ENCODE measurements around the gene SLC26A3.
A peak's percentile ranks its signal among the peaks of the same experiment; 100 is the strongest.

Gene SLC26A3

GRCh38 chr7:107743567-107744344 is 59.3 kb downstream of the SLC26A3 start, which contains the start of gene CBLL1:
Gene CBLL1, plus strand, starts transcription at chr7:107744142. Its CDS starts 22 bp downstream, at chr7:107744164.
- peak; percentile 97 for DNase-seq

DNA sequence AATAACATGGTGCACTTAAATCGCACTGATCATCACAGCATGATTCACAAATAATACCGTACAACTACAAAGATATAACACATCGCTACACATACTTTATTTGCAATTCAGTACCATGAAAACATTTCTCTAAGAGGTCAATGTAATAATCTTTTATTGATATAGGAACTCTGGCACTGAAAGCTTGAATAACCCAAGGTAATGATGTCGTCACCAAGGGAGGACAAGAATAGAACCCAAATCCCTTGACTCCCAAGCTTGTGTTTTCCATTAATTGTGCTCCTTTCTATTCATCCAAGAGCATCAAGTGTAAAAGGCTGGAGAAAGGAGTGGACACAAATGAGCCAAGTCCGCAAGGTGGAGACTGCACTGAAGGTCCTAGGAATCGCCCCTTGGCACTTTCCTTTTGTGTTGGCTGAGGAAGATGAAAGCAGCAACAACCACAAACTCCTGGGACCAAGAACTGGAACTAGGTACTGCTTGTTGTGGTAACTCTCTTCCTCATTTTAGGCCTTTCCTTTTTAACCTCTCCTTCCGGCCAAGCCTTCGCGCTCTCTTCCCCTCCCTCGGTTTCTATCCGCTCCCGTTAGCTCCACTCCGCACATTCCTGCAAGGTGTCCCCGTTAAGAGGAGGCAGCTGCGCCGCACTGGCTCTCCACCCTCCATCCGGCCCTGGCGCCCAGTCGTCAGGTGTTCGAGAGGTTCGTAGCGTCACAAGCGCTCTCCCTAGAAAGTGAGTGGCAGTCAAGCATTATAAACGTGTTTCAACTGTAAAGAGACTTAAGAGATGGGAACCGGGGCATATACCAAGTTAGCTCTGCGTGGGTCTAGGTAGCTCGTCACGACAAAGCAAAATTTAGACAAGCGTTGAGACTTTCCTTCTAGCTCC is 60.1 kb downstream of the SLC26A3 start:
- DNase-seq, result peak; percentile 56

DNA sequence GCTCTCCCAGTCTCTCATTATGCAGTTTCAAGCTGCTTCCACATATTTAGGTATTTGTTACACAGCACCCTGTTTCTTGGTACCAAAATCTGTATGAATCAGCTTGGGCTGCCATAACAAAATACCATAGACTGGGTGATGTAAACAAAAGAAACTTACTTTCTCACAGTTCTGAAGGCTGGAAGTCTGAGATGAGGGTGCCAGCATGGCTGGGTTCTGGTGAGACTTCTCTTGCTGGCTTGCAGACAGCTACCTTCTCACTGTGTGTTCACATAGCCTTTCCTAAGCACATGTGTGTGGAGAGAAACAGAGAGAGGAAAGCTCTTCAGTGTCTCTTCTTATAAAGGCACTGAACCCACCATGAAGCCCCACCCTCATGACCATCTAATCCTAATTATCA is 74.7 kb downstream of the SLC26A3 start:
- no peak for DNase-seq

DNA sequence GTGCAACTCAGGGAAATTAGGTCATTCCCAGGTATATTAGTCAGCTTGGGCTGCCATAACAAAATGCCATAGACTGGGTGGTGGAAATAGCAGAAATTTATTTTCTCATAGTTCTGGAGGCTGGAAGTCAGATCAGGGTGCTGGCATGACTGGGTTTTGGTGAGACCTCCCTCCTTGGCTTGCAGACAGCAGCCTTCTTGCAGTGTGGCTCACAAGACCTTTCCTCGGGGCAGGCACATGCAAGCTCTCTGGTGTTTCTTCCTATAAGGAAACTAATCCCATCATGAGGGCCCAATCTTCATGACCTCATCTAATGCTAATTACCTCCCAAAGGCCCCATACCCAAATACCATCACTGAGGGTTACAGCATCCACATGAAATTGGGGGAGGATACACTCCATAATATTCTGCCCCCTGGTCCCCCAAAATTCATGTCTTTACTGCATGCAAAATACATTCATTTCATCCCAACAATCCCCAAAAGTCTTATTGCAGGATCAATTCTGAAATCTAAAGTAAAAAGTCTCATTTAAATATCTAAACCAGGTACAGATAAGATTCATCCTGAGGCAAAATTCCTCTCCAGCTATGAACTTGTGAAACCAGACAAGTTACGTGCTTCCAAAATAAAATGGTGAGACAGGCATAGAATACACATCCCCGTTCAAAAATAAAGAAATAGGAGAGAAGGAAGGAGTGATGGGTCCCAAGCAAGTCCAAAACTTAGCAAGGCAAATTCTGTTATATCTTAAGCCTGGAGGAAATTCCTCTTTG is 76.5 kb downstream of the SLC26A3 start:
- DNase-seq, result no peak

DNA sequence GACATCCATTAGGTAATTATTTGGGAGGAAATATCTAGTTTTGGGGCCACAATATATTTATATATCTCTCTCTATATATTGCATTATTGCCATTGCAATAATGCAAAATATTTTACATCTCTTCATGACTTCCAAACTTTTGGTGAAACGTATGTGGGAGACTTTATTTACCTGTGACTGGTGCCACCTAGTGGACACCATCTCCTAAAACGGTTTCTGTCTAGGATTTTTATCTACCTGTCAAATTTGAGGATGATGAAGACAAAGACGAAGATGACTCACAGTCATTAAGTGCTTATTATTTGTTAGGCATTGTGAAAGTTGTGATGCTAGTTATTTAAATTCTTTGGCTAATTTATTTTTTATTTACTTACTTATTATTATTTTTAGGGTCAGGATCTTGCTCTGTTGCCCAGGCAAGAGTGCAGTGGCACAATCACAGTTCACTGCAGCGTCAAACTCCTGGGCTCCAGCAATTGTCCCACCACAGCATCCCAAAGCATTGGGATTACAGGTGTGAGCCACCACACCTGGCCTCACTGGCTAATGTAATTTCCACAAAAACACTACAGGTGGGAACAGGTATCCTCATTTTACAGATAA is 77.8 kb downstream of the SLC26A3 start:
- DNase-seq, result peak; percentile 30

DNA sequence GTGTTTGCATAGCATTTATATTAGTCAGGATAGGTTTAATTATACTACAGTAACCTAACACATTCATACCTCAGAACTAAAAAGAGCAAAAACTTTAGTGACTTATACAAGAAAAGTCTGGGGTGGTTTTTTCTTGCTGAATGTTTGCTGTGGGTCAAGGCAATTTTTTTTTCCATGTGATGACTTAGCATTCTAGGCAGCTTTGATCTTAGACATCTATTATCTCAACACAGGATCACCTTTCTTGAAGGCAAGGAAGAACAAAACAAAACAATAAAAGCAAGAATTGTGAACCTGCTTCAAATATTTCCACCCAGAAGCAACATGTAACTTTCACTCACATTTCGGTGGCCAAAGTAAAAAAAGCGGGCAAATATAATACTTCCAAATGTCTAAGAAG is 79.8 kb downstream of the SLC26A3 start:
- DNase-seq, result no peak

GRCh38 chr7:107721286-107721685 is 81.7 kb downstream of the SLC26A3 start:
- DNase-seq, result no peak

DNA sequence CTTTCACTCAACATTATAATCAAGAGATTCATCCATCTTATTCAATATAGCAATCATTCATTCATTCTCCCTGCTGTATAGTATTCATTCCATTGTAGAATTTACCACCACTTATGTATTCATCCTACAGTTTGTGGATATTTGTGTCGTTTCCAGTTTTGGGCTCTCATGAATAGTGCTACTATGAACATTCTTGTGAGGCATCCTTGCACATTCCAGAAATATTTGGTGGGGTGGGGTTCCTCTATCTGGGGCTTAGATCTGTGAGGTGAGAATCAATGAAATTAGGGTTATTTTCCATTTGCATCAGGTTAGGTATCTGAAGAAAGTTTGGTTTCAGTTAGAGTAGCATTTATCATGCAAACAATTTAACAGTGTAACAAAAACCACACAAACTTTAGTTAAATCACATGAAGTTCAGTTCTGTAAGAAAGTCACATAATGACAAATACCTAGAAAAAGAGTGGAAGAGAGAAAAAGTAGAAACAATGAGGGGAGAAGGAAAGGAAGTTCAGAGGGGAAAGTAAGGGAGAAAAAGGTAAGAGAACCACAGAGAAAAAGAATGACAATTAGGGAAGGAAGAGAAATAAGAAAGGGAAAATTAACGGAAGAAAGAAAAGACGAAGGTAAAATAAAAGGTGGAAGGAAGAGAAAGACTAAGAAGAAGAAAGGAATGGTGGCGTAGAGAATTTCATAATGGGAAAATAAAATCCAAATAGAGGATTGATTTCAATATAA is 84.4 kb downstream of the SLC26A3 start:
- no peak for DNase-seq

DNA sequence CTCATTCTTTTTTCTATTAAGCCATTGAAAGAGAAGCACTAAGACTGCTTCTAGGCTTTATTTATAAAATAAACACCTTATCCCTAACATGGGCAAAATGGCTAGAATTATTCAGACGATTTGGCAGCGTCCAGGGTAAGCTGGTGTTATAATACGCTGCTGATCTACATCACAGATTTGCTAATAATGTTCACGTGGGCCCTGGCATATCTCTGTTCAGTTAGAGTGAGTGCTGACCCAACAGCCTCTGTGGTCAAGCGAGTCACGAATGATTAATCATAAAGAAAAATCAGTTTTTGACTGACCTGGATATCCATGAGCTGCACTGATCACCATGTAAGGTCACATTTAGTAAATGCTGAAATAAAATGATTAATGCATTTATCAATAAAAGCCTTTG is 87.5 kb downstream of the SLC26A3 start:
- no peak for DNase-seq

All from stimulated activated CD4-positive, alpha-beta T cell treated with anti-CD3 and anti-CD28 coated beads, Interleukin-12 subunit alpha, Interleukin-12 subunit beta, amount 100 ng/mL, for 4 hours (primary cell).